ENCODE measurements around the gene CLTC. TPM values are rescaled to one million over a fixed set of nuclear protein-coding genes. Genes with fewer than 3 reads are reported as not detected.

The CLTC gene
- total RNA-seq, 1 donor from 2014 or later: 88.7 TPM

GRCh38 chr17:59737324-59737723 lies 117.6 kb downstream of the CLTC start:
- H3K36me3 ChIP-seq: peaks cover 10 to 40% of the 10 kb centered on the region in 2 donors
- TF ChIP-seq CTCF (IDR thresholded peaks at IDR 0.05): no peak
- intact Hi-C loops (cut with DNase I): no loop called here
- no peak for DNase-seq (ENCODE audit: low spot score in 2 of 2)
- H3K27me3 ChIP-seq: no peaks in the 10 kb centered on the region
- H3K4me1 ChIP-seq: no peaks in the 10 kb centered on the region
- H3K4me3 ChIP-seq: no peak overlapping the region
- H3K9me3 ChIP-seq: no peaks in the 10 kb centered on the region
- H3K27ac ChIP-seq: no peak overlapping the region

DNA sequence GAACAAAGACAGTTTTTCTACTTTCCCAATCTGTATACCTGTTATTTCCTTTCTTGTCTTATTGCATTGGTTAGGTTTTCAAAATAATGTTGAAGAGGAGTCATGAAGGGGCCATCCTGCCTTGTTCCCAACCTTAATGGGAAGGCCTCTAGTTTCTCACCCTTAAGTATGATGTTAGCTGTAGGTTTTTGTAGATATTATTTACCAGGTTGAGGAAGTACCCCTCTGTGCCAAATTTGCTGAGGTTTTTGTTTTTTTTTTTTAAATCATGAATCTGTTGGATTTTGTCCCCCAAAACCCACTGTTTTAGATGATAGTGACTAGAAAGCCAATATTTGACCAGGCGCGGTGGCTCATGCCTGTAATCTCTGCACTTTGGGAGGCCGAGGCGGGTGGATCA lies 124.1 kb downstream of the CLTC start:
- H3K36me3 ChIP-seq: peaks cover 3 to 5% of the 10 kb centered on the region in 2 donors
- H3K4me1 ChIP-seq: no peaks in the 10 kb centered on the region
- no peak overlapping the region for H3K27ac ChIP-seq
- H3K4me3 ChIP-seq: no peak overlapping the region
- DNase-seq (ENCODE audit: low spot score in 2 of 2): no peak
- no peak for TF ChIP-seq CTCF (IDR thresholded peaks at IDR 0.05)
- intact Hi-C loops (cut with DNase I): no loop called here
- H3K9me3 ChIP-seq: no peaks in the 10 kb centered on the region
- no peaks in the 10 kb centered on the region for H3K27me3 ChIP-seq

- no peak overlapping the region for H3K4me3 ChIP-seq
- H3K4me1 ChIP-seq: no peaks in the 10 kb centered on the region
- no peaks in the 10 kb centered on the region for H3K9me3 ChIP-seq
- H3K27ac ChIP-seq: no peak overlapping the region
- no peak for DNase-seq (ENCODE audit: low spot score in 2 of 2)
- peaks cover 3% of the 10 kb centered on the region in 2 donors for H3K36me3 ChIP-seq
- intact Hi-C loops (cut with DNase I): no loop called here
- no peak for TF ChIP-seq CTCF (IDR thresholded peaks at IDR 0.05)
- no peaks in the 10 kb centered on the region for H3K27me3 ChIP-seq
Measured at GRCh38 chr17:59745040-59745439, 125.3 kb downstream of the CLTC start.

Other genes starting within 250 kb of the CLTC start
- 4.8 TPM for gene DHX40, start 54.3 kb upstream of the CLTC start, total RNA-seq
- gene PTRH2, start 87.5 kb downstream of the CLTC start, total RNA-seq: 125 TPM
- gene VMP1, start 87.8 kb downstream of the CLTC start, total RNA-seq: 183 TPM